ENCODE results near the gene TPBGL. TPM values are rescaled to one million over a fixed set of nuclear protein-coding genes. Genes with fewer than 3 reads are reported as not detected.

Gene TPBGL
- total and polyA plus RNA-seq, 2 of the 4 experiments (the other 2 are of a cell fraction): not detected

- Histone ChIP-seq H4K20me1 (ENCODE audit: insufficient read depth, low read length) (no peaks in the 10 kb centered on the region), H3K4me3 (ENCODE audit: insufficient read depth, low read depth, low read length) (no peak overlapping the region), H3K23ac (ENCODE audit: low read depth, low read length) (no peak overlapping the region), H3K18ac (ENCODE audit: low read depth, low read length) (no peak overlapping the region), H3K36me3 (ENCODE audit: control insufficient read depth, insufficient read depth, low read length) (no peaks in the 10 kb centered on the region), H2BK20ac (ENCODE audit: low read depth, low read length) (no peak overlapping the region), H3K4me2 (ENCODE audit: low read depth, low read length) (no peak overlapping the region), H3K14ac (replicated peaks; ENCODE audit: low read depth, low read length) (no peak overlapping the region), H3K4me1 (ENCODE audit: control insufficient read depth, insufficient read depth, low read length) (no peaks in the 10 kb centered on the region), H3K79me1 (ENCODE audit: low read depth in 1 of 2, low read length in 2 of 2) (no peaks in the 10 kb centered on the region), H2BK5ac (ENCODE audit: low read depth, low read length, poor library complexity, severe bottlenecking) (no peak overlapping the region), H4K91ac (ENCODE audit: insufficient read depth, low read depth, low read length) (no peak overlapping the region), H4K5ac (ENCODE audit: low read depth, low read length) (no peak overlapping the region), H2AK9ac (replicated peaks; ENCODE audit: low read depth, low read length, poor library complexity) (no peak overlapping the region), H3K9ac (ENCODE audit: low read depth, low read length) (no peak overlapping the region), H3K56ac (ENCODE audit: extremely low read depth, insufficient read depth, low read length) (no peak overlapping the region), H2AK5ac (ENCODE audit: low read depth, low read length) (no peak overlapping the region), H3K4ac (ENCODE audit: low read depth, low read length) (no peak overlapping the region), H3K27ac (ENCODE audit: insufficient read depth, low read length) (no peak overlapping the region), H3K9me3 (ENCODE audit: control insufficient read depth, insufficient read depth, low read length) (no peaks in the 10 kb centered on the region), H2AFZ (replicated peaks; ENCODE audit: low read length, poor library complexity) (no peak overlapping the region), H2BK15ac (ENCODE audit: low read depth, low read length) (no peak overlapping the region), H2BK120ac (ENCODE audit: low read depth, low read length) (no peak overlapping the region), H4K8ac (ENCODE audit: low read depth in 2 of 2, low read length in 2 of 2) (no peak overlapping the region), H3K27me3 (ENCODE audit: control insufficient read depth, insufficient read depth, low read length) (peaks cover 63% of the 10 kb centered on the region), H3K9me1 (ENCODE audit: insufficient read depth, low read length) (no peaks in the 10 kb centered on the region)
- in situ Hi-C loops (cut with MboI; ENCODE audit: low sequenced_read_pairs): no loop called here
- dilution Hi-C loops (cut with HindIII; ENCODE audit: low sequenced_read_pairs, unreplicated experiment): no loop called here
- DNase-seq (no peak), ATAC-seq (ENCODE audit: low read depth) (no peak)
- intact Hi-C loops (cut with micrococcal nuclease): no loop called here
- no TSS peak for BruUV-seq (replicated peaks)
- ChIA-PET CTCF (interaction anchor here (4.2 kb wide), 1 partner anchor 12 kb away, joined by 24 read pairs; no protein-coding TSS in a partner anchor), POLR2A (ENCODE audit: unreplicated experiment) (interaction anchor here (0.6 kb wide), 1 partner anchor 17 kb away, joined by 3 read pairs; no protein-coding TSS in a partner anchor)
- no peak for TF ChIP-seq CHD1 (IDR thresholded peaks at IDR 0.05; ENCODE audit: low read depth, low read length)
- TF ChIP-seq SMC3 (IDR thresholded peaks at IDR 0.05; ENCODE audit: low read depth, low read length): no peak
- TF ChIP-seq CTCF (conservative IDR thresholded peaks at IDR 0.05; ENCODE audit: low read depth, low read length): no peak
- TF ChIP-seq RCOR1 (IDR thresholded peaks at IDR 0.05; ENCODE audit: insufficient replicate concordance, low read length): no peak
- no peak for TF ChIP-seq MXI1 (IDR thresholded peaks at IDR 0.05; ENCODE audit: borderline replicate concordance, low read depth, low read length)
- no peak for TF ChIP-seq FOS (IDR thresholded peaks at IDR 0.05; ENCODE audit: low read depth, low read length)
- TF ChIP-seq USF2 (IDR thresholded peaks at IDR 0.05; ENCODE audit: low read depth, low read length): no peak
- no peak for TF ChIP-seq ELK1 (IDR thresholded peaks at IDR 0.05; ENCODE audit: borderline replicate concordance, low read depth, low read length)
- no peak for TF ChIP-seq CEBPB (IDR thresholded peaks at IDR 0.05; ENCODE audit: low read depth, low read length)
- TF ChIP-seq BHLHE40 (IDR thresholded peaks at IDR 0.05; ENCODE audit: low read depth, low read length): no peak
- no peak for TF ChIP-seq RAD21 (IDR thresholded peaks at IDR 0.05; ENCODE audit: low read length)
- no peak for TF ChIP-seq RFX5 (IDR thresholded peaks at IDR 0.05; ENCODE audit: low read depth, low read length)
- no peak for TF ChIP-seq POLR2A (IDR thresholded peaks at IDR 0.05; ENCODE audit: low read depth, low read length)
- no peak for TF ChIP-seq MAZ (IDR thresholded peaks at IDR 0.05; ENCODE audit: borderline replicate concordance, low read depth, low read length)
- TF ChIP-seq NFE2L2 (IDR thresholded peaks at IDR 0.05; ENCODE audit: low read depth, low read length): no peak
- TF ChIP-seq MAFK (IDR thresholded peaks at IDR 0.05; ENCODE audit: low read depth, low read length): no peak
- 82% methylated on average over 13 of the region's 15 CpGs; no CpG with 5 or more reads in 1 of the 2 experiments for WGBS, 2 experiments (ENCODE audit: extremely low coverage in 2 of 2, insufficient read length in 1 of 2)
These were observed 47.3 kb upstream of the TPBGL start for GRCh38 chr11:75193271-75193670.

Measured in IMR-90 (cell line).